Measurements from ENCODE around the gene PLAU. TPM values are rescaled to one million over a fixed set of nuclear protein-coding genes. Genes with fewer than 3 reads are reported as not detected.

The PLAU gene
- total and polyA plus RNA-seq, 2 of the 4 experiments (the other 2 are of a cell fraction) = 123 to 283 TPM

- TF ChIP-seq CEBPB (IDR thresholded peaks at IDR 0.05; ENCODE audit: low read depth, low read length) (peak; percentile 59; the same call in 1 of the 2 replicates), MXI1 (IDR thresholded peaks at IDR 0.05; ENCODE audit: borderline replicate concordance, low read depth, low read length) (0 out of 2 replicates have a peak, but pooled peaks have one; percentile 17)
Observed at GRCh38 chr10:73908853-73909539, 1.9 kb upstream of the PLAU start (continued).

- ChIA-PET CTCF (interaction anchor here (0.6 to 1.1 kb wide), 2 partner anchors 31 to 192 kb away, joined by 4 to 5 read pairs; no protein-coding TSS in a partner anchor), POLR2A (ENCODE audit: unreplicated experiment) (interaction anchor here (0.7 to 3.7 kb wide), 3 partner anchors 10 to 22 kb away, joined by 3 to 34 read pairs (median 5); no protein-coding TSS in a partner anchor)
- H3K36me3 ChIP-seq (ENCODE audit: control insufficient read depth, insufficient read depth, low read length) = peaks cover 28% of the 10 kb centered on the region
- H3K14ac ChIP-seq (replicated peaks; ENCODE audit: low read depth, low read length) = peak overlapping the region; percentile 96
- H4K20me1 ChIP-seq (ENCODE audit: insufficient read depth, low read length) = peaks cover 36% of the 10 kb centered on the region
- H2BK120ac ChIP-seq (ENCODE audit: low read depth, low read length) = peak overlapping the region; percentile 98
- H3K4me2 ChIP-seq (ENCODE audit: low read depth, low read length) = peak overlapping the region; percentile 51
- peak overlapping the region; percentile 84 for H3K18ac ChIP-seq (ENCODE audit: low read depth, low read length)
- H2BK5ac ChIP-seq (ENCODE audit: low read depth, low read length, poor library complexity, severe bottlenecking) = peak overlapping the region; percentile 87
- peak overlapping the region; percentile 31 for H3K9ac ChIP-seq (ENCODE audit: low read depth, low read length)
- peak overlapping the region; percentile 76 for H4K5ac ChIP-seq (ENCODE audit: low read depth, low read length)
- H3K4ac ChIP-seq (ENCODE audit: low read depth, low read length) = peak overlapping the region; percentile 94
- H3K4me3 ChIP-seq (ENCODE audit: insufficient read depth, low read depth, low read length) = no peak overlapping the region
- WGBS, 2 experiments (ENCODE audit: extremely low coverage in 2 of 2, insufficient read length in 1 of 2) = 20% methylated on average over 1 of the region's 4 CpGs; no CpG with 5 or more reads in 1 of the 2 experiments
- peak overlapping the region; percentile 85 to 94 for H4K8ac ChIP-seq (ENCODE audit: low read depth in 2 of 2, low read length in 2 of 2)
- H4K91ac ChIP-seq (ENCODE audit: insufficient read depth, low read depth, low read length) = peak overlapping the region; percentile 98
- H2AK5ac ChIP-seq (ENCODE audit: low read depth, low read length) = peak overlapping the region; percentile 93
- H2BK15ac ChIP-seq (ENCODE audit: low read depth, low read length) = peak overlapping the region; percentile 72; the same call in 2 of the 3 replicates
- BruUV-seq (replicated peaks) = no TSS peak
- intact Hi-C loops (cut with micrococcal nuclease) (loop anchor here (5.0 kb wide), 2 partner anchors 88 to 173 kb away; partner anchors contain the start of gene VCL), in situ Hi-C loops (cut with MboI; ENCODE audit: low sequenced_read_pairs) (no loop called here), dilution Hi-C loops (cut with HindIII; ENCODE audit: low sequenced_read_pairs, unreplicated experiment) (no loop called here)
- peak overlapping the region; percentile 9 for H2AFZ ChIP-seq (replicated peaks; ENCODE audit: low read length, poor library complexity)
- H3K4me1 ChIP-seq (ENCODE audit: control insufficient read depth, insufficient read depth, low read length) = peaks cover 41% of the 10 kb centered on the region
- ATAC-seq (ENCODE audit: low read depth) (no peak), DNase-seq (no peak)
- H3K9me3 ChIP-seq (ENCODE audit: control insufficient read depth, insufficient read depth, low read length) = no peaks in the 10 kb centered on the region
- TF ChIP-seq ELK1 (IDR thresholded peaks at IDR 0.05; ENCODE audit: borderline replicate concordance, low read depth, low read length) (no peak), POLR2A (IDR thresholded peaks at IDR 0.05; ENCODE audit: low read depth, low read length) (peak; percentile 19; the same call in 1 of the 2 replicates)
- H3K27me3 ChIP-seq (ENCODE audit: control insufficient read depth, insufficient read depth, low read length) = no peaks in the 10 kb centered on the region
- peak overlapping the region; percentile 95 for H2BK20ac ChIP-seq (ENCODE audit: low read depth, low read length)
- peak overlapping the region; percentile 91 for H3K27ac ChIP-seq (ENCODE audit: insufficient read depth, low read length)
- H3K56ac ChIP-seq (ENCODE audit: extremely low read depth, insufficient read depth, low read length) = peak overlapping the region; percentile 94
- H3K79me1 ChIP-seq (ENCODE audit: low read depth in 1 of 2, low read length in 2 of 2) = peaks cover 21 to 57% of the 10 kb centered on the region in 2 experiments
- H2AK9ac ChIP-seq (replicated peaks; ENCODE audit: low read depth, low read length, poor library complexity) = peak overlapping the region; percentile 89
- peaks cover 40% of the 10 kb centered on the region for H3K9me1 ChIP-seq (ENCODE audit: insufficient read depth, low read length)
- peak overlapping the region; percentile 96 for H3K23ac ChIP-seq (ENCODE audit: low read depth, low read length)
Observed at GRCh38 chr10:73909540-73910115, 1.3 kb upstream of the PLAU start.
